ENCODE results near the gene GPR39. TPM values are rescaled to one million over a fixed set of nuclear protein-coding genes. Genes with fewer than 3 reads are reported as not detected.

Gene GPR39
- total RNA-seq, 6 donors from 2014 or later: 10.1 to 45.9 (median 24.0) TPM

DNA sequence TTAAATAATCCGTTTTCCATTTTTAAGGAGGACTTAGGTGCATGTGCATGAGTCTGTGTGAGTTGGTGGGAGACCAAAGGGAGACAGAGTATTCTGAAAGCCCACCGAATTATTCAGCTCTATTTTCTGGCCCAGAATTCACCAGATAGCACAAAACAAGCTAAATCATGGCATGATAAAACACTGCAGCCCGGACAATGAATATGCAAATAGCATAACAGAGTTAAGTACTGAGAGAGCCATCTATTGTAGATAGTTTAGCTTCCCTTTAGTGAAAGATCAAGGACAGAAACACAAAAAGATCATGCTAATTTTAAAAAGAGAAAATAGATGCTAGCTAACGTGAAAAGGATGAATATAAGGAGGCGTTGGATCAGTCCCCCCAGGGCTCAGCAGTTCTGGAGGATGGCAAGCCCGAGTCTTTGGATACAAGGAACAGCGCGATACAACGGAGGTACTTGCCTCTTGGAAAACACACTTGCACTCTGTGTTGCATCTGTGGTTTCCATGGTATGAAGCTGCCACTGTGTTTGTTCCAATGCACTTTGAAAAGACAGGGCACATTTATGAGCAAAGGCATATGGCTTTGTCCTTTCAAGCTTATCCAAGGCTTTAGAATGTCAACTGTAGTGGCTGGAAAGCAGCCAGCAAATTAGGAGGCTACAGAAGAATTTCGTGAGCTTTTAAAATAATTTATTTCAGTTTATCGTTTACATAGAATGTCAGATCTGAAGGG, 133.5 kb downstream of the GPR39 start:
- DNase-seq: no peak
- TF ChIP-seq CTCF (IDR thresholded peaks at IDR 0.05): no peak
- TF ChIP-seq POLR2AphosphoS5 (IDR thresholded peaks at IDR 0.05): no peak
- TF ChIP-seq POLR2A (IDR thresholded peaks at IDR 0.05): no peak
- no peak for TF ChIP-seq EP300 (IDR thresholded peaks at IDR 0.05)
- H3K27ac ChIP-seq: no peak overlapping the region
- H3K27me3 ChIP-seq: no peaks in the 10 kb centered on the region
- 71 to 73% methylated on average over 11 of the region's 11 CpGs for WGBS, 2 donors
- ATAC-seq (ENCODE audit: low FRiP score in 2 of 2): no peak
- no peaks in the 10 kb centered on the region for H3K36me3 ChIP-seq
- H3K9me3 ChIP-seq: no peaks in the 10 kb centered on the region
- no peaks in the 10 kb centered on the region for H3K4me1 ChIP-seq
- no peak overlapping the region for H3K4me3 ChIP-seq

- H3K4me1 ChIP-seq: no peaks in the 10 kb centered on the region
- H3K9me3 ChIP-seq: no peaks in the 10 kb centered on the region
- no peaks in the 10 kb centered on the region for H3K27me3 ChIP-seq
- no peaks in the 10 kb centered on the region for H3K36me3 ChIP-seq
- no peak for TF ChIP-seq CTCF (IDR thresholded peaks at IDR 0.05)
- TF ChIP-seq POLR2A (IDR thresholded peaks at IDR 0.05): no peak
- TF ChIP-seq POLR2AphosphoS5 (IDR thresholded peaks at IDR 0.05): no peak
- H3K27ac ChIP-seq: no peak overlapping the region
- DNase-seq (no peak), ATAC-seq (ENCODE audit: low FRiP score in 2 of 2) (no peak)
- H3K4me3 ChIP-seq: no peak overlapping the region
- 45 to 75% methylated on average over 2 of the region's 2 CpGs for WGBS, 2 donors
These were observed 134.3 kb downstream of the GPR39 start for GRCh38 chr2:132550946-132551345.

DNA sequence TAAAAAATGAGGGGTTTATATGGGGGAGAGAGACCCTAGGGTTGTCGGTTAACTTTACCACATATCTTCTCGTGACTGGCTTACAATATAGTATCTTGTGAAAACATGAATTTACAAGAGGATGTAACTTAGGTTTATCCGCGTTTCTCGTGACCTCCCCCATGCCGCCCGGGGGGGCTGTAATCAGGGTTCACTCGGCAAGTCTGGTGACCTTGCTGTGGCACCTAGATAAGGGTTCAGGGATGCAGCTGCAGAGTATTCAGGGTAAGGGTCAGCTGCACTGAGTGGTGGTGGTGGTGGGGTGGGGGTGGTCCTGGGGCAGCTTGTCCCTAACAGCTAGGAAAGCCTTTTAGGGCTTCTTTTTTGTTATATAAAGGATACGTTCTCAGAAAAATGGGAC, 141.1 kb downstream of the GPR39 start:
- peak in 1 of 2 donors; percentile 5 for DNase-seq
- Histone ChIP-seq H3K4me3 (no peak overlapping the region), H3K9me3 (no peaks in the 10 kb centered on the region), H3K27me3 (no peaks in the 10 kb centered on the region), H3K4me1 (no peaks in the 10 kb centered on the region), H3K36me3 (no peaks in the 10 kb centered on the region), H3K27ac (no peak overlapping the region)
- no peak for ATAC-seq (ENCODE audit: low FRiP score in 2 of 2)
- TF ChIP-seq EP300 (IDR thresholded peaks at IDR 0.05) (no peak), POLR2A (IDR thresholded peaks at IDR 0.05) (no peak), POLR2AphosphoS5 (IDR thresholded peaks at IDR 0.05) (no peak), CTCF (IDR thresholded peaks at IDR 0.05) (no peak)
- WGBS, 2 donors: 50 to 58% methylated on average over 9 of the region's 9 CpGs

GRCh38 chr2:132559326-132559725, 142.7 kb downstream of the GPR39 start:
- TF ChIP-seq CTCF (IDR thresholded peaks at IDR 0.05): no peak
- TF ChIP-seq POLR2A (IDR thresholded peaks at IDR 0.05): no peak
- no peak for TF ChIP-seq POLR2AphosphoS5 (IDR thresholded peaks at IDR 0.05)
- TF ChIP-seq EP300 (IDR thresholded peaks at IDR 0.05): no peak
- WGBS, 2 donors: 81 to 85% methylated on average over 12 of the region's 12 CpGs
- Histone ChIP-seq H3K36me3 (no peaks in the 10 kb centered on the region), H3K4me3 (no peak overlapping the region), H3K27me3 (no peaks in the 10 kb centered on the region), H3K9me3 (no peaks in the 10 kb centered on the region), H3K4me1 (no peaks in the 10 kb centered on the region), H3K27ac (no peak overlapping the region)
- no peak for DNase-seq
- no peak for ATAC-seq (ENCODE audit: low FRiP score in 2 of 2)

- WGBS, 2 donors: 85 to 95% methylated on average over 2 of the region's 2 CpGs
- Histone ChIP-seq H3K27me3 (no peaks in the 10 kb centered on the region), H3K9me3 (no peaks in the 10 kb centered on the region), H3K4me1 (no peaks in the 10 kb centered on the region), H3K36me3 (no peaks in the 10 kb centered on the region), H3K4me3 (no peak overlapping the region), H3K27ac (no peak overlapping the region)
- DNase-seq (no peak), ATAC-seq (ENCODE audit: low FRiP score in 2 of 2) (no peak)
- TF ChIP-seq POLR2AphosphoS5 (IDR thresholded peaks at IDR 0.05) (no peak), POLR2A (IDR thresholded peaks at IDR 0.05) (no peak), CTCF (IDR thresholded peaks at IDR 0.05) (no peak), EP300 (IDR thresholded peaks at IDR 0.05) (no peak)
These were observed 143.3 kb downstream of the GPR39 start for GRCh38 chr2:132559921-132560320.

Measured in upper lobe of left lung (tissue), 6 donors.